HEK293 (cell line): ENCODE results near the gene CCDC85C.

ENCODE experiments used
- CTCF ChIA-PET: fragments of 350-600 bp; formaldehyde crosslinking; extraction: SDS; loops from one replicate; lab custom pipeline; 2021; ENCODE audit warnings: antibody characterized with exemption; lab: Yijun Ruan, JAX
- POLR2A ChIA-PET: fragments of 300-600 bp; formaldehyde crosslinking; extraction: SDS; loops from one replicate; lab custom pipeline; 2020; ENCODE audit warnings: antibody characterized with exemption, inconsistent platforms; lab: Yijun Ruan, JAX
- H3K27ac ChIP-seq: fragments of 200-500 bp; sonication (Bioruptor generic); 2 replicates; pipeline ENCODE4 v1.5.1; 2014; ENCODE audit warnings: low read depth, low read length, control low read depth, inconsistent platforms; ENCODE audit errors: extremely low read depth
- H3K36me3 ChIP-seq, 2 experiments: fragments of 200-500 bp in 1 of 2; sonication (Bioruptor generic) in 1 of 2; 1 replicate in 1 of 2; 2 replicates in 1 of 2; pipeline ENCODE4 v1.5.1; 2014 to 2017; ENCODE audit warnings: inconsistent platforms in 2 of 2, low read length in 2 of 2; ENCODE audit not compliant: control insufficient read depth in 2 of 2, insufficient read depth in 1 of 2
- H3K4me1 ChIP-seq: fragments of 200-500 bp; sonication (Bioruptor generic); 2 replicates; pipeline ENCODE4 v1.5.1; 2014; ENCODE audit warnings: mild to moderate bottlenecking, low read length, inconsistent platforms; ENCODE audit not compliant: control insufficient read depth, insufficient read depth
- H3K4me3 ChIP-seq: 2 replicates; pipeline ENCODE4 v1.5.1; 2011; ENCODE audit warnings: low read depth, mild to moderate bottlenecking, control low read depth, low read length, moderate library complexity
- H3K9me3 ChIP-seq: fragments of 200-500 bp; sonication (Bioruptor generic); 2 replicates; pipeline ENCODE4 v1.5.1; 2014; ENCODE audit warnings: low read depth, low read length, inconsistent platforms; ENCODE audit not compliant: control insufficient read depth, insufficient read depth
- BCL11B ChIP-seq: fragments of 450-650 bp; formaldehyde crosslinking; IDR thresholded peaks from 2 replicates; pipeline ENCODE4 v1.5.1; 2016; ENCODE audit warnings: low read depth, missing biosample characterization, missing genetic modification characterization
- GLI4 ChIP-seq: fragments of 450-650 bp; formaldehyde crosslinking; IDR thresholded peaks from 2 replicates; pipeline ENCODE4 v1.5.1; 2016; ENCODE audit warnings: missing biosample characterization, missing genetic modification characterization
- HOXD13 ChIP-seq: sonication (generic); formaldehyde crosslinking; IDR thresholded peaks from 2 replicates; pipeline ENCODE4 v1.8.0; 2022; ENCODE audit warnings: missing genetic modification reagents, borderline replicate concordance
- REPIN1 ChIP-seq: fragments of 450-650 bp; formaldehyde crosslinking; IDR thresholded peaks from 2 replicates; pipeline ENCODE4 v1.5.1; 2017; ENCODE audit warnings: missing biosample characterization, missing genetic modification characterization, low read depth
- YY1 ChIP-seq: fragments of 450-650 bp; formaldehyde crosslinking; IDR thresholded peaks from 2 replicates; pipeline ENCODE4 v1.5.1; 2018; ENCODE audit warnings: missing biosample characterization, missing genetic modification characterization
- ZBTB44 ChIP-seq: fragments of 450-650 bp; IDR thresholded peaks from 2 replicates; pipeline ENCODE4 v1.5.1; 2018; ENCODE audit warnings: missing biosample characterization, mild to moderate bottlenecking, missing genetic modification characterization
- ZNF133 ChIP-seq: fragments of 450-650 bp; formaldehyde crosslinking; IDR thresholded peaks from 2 replicates; pipeline ENCODE4 v1.5.1; 2016; ENCODE audit warnings: missing biosample characterization, missing genetic modification characterization
- ZNF157 ChIP-seq: fragments of 450-650 bp; formaldehyde crosslinking; IDR thresholded peaks from 2 replicates; pipeline ENCODE4 v1.5.1; 2016; ENCODE audit warnings: missing biosample characterization, missing genetic modification characterization
- ZNF202 ChIP-seq: fragments of 450-650 bp; formaldehyde crosslinking; IDR thresholded peaks from 2 replicates; pipeline ENCODE4 v1.5.1; 2016; ENCODE audit warnings: missing biosample characterization, missing genetic modification characterization, borderline replicate concordance
- ZNF274 ChIP-seq, 2 experiments: fragments of 200-500 bp in 1 of 2; fragments of 450-650 bp in 1 of 2; sonication (Bioruptor generic) in 1 of 2; formaldehyde crosslinking in 1 of 2; IDR thresholded peaks; 2 replicates each; pipeline versions ENCODE4 v1.5.1 to v1.6.1; 2014 to 2016; ENCODE audit warnings: borderline replicate concordance in 1 of 2, inconsistent platforms in 1 of 2, low read length in 1 of 2, missing biosample characterization in 1 of 2, missing genetic modification characterization in 1 of 2
- ZNF311 ChIP-seq: fragments of 450-650 bp; formaldehyde crosslinking; IDR thresholded peaks from 2 replicates; pipeline ENCODE4 v1.5.1; 2017; ENCODE audit warnings: missing biosample characterization, missing genetic modification characterization, borderline replicate concordance
- ZNF404 ChIP-seq: fragments of 450-650 bp; formaldehyde crosslinking; IDR thresholded peaks from 2 replicates; pipeline ENCODE4 v1.5.1; 2017; ENCODE audit warnings: missing biosample characterization, missing genetic modification characterization
- ZNF571 ChIP-seq: fragments of 450-650 bp; formaldehyde crosslinking; IDR thresholded peaks from 2 replicates; pipeline ENCODE4 v1.5.0; 2017; ENCODE audit warnings: missing biosample characterization, missing genetic modification characterization
- ZNF610 ChIP-seq: fragments of 450-650 bp; formaldehyde crosslinking; IDR thresholded peaks from 2 replicates; pipeline ENCODE4 v1.5.1; 2016; ENCODE audit warnings: missing biosample characterization, missing genetic modification characterization, borderline replicate concordance
- ZNF658 ChIP-seq: fragments of 450-650 bp; formaldehyde crosslinking; IDR thresholded peaks from 2 replicates; pipeline ENCODE4; 2016; ENCODE audit warnings: missing biosample characterization, missing genetic modification characterization
- ZNF701 ChIP-seq: fragments of 450-650 bp; formaldehyde crosslinking; IDR thresholded peaks from 2 replicates; pipeline ENCODE4 v1.5.1; 2016; ENCODE audit warnings: missing biosample characterization, missing genetic modification characterization
- ZNF704 ChIP-seq: fragments of 450-650 bp; formaldehyde crosslinking; IDR thresholded peaks from 2 replicates; pipeline ENCODE4 v1.5.1; 2016; ENCODE audit warnings: missing biosample characterization, missing genetic modification characterization
- ZNF76 ChIP-seq: fragments of 450-650 bp; formaldehyde crosslinking; IDR thresholded peaks from 2 replicates; pipeline ENCODE4; 2016; ENCODE audit warnings: low read depth, missing biosample characterization, missing genetic modification characterization, borderline replicate concordance
- ZNF792 ChIP-seq: fragments of 450-650 bp; formaldehyde crosslinking; IDR thresholded peaks from 2 replicates; pipeline ENCODE4 v1.5.1; 2016; ENCODE audit warnings: missing biosample characterization, missing genetic modification characterization
- ZNF843 ChIP-seq: fragments of 450-650 bp; formaldehyde crosslinking; IDR thresholded peaks from 2 replicates; pipeline ENCODE4 v1.5.1; 2016; ENCODE audit warnings: missing biosample characterization, missing genetic modification characterization
- TF ChIP-seq, protein P1 (sequence below): fragments of 450-650 bp; formaldehyde crosslinking; IDR thresholded peaks from 2 replicates; pipeline ENCODE4 v1.5.1; 2016; ENCODE audit warnings: missing biosample characterization, missing genetic modification characterization
- TF ChIP-seq, protein P2 (sequence below): fragments of 450-650 bp; formaldehyde crosslinking; IDR thresholded peaks from 2 replicates; pipeline ENCODE4 v1.5.1; 2016; ENCODE audit warnings: missing biosample characterization, missing genetic modification characterization, borderline replicate concordance
- TF ChIP-seq, protein P3 (sequence below): fragments of 450-650 bp; IDR thresholded peaks from 2 replicates; pipeline ENCODE4 v1.5.1; 2018; ENCODE audit warnings: missing biosample characterization, missing genetic modification characterization
- TF ChIP-seq, protein P4 (sequence below): fragments of 450-650 bp; formaldehyde crosslinking; IDR thresholded peaks from 2 replicates; pipeline ENCODE4 v1.5.1; 2017; ENCODE audit warnings: missing biosample characterization, missing genetic modification characterization

Gene CCDC85C

GRCh38 chr14:99596071-99596627 lies 7.9 kb downstream of the CCDC85C start (continued):
- TF ChIP-seq ZNF274 (IDR thresholded peaks at IDR 0.05; ENCODE audit: low read length) (no peak), ZNF274 (tag by site-specific recombination; IDR thresholded peaks at IDR 0.05; ENCODE audit: borderline replicate concordance) (no peak), BCL11B (tag by site-specific recombination) (no peak)

GRCh38 chr14:99595524-99595923 lies 8.5 kb downstream of the CCDC85C start:
- Histone ChIP-seq H3K4me1 (no peaks in the 10 kb centered on the region), H3K4me3 (no peak overlapping the region), H3K27ac (no peak overlapping the region), H3K36me3 (peaks cover 0 to 4% of the 10 kb centered on the region in 2 experiments; a peak in 1 of 3 replicates), H3K9me3 (no peaks in the 10 kb centered on the region)
- ChIA-PET POLR2A (no interaction called here), CTCF (no interaction called here)
- TF ChIP-seq ZNF157 (no peak), ZNF792 (tag by site-specific recombination) (no peak), REPIN1 (no peak), ZNF704 (tag by site-specific recombination) (no peak), ZNF571 (no peak), GLI4 (no peak), ZNF610 (tag by site-specific recombination) (no peak), ZNF658 (tag by site-specific recombination) (no peak), HOXD13 (CRISPR knock-in tag) (no peak), ZNF701 (tag by site-specific recombination) (no peak), ZBTB44 (tag by site-specific recombination) (no peak), ZNF133 (tag by site-specific recombination) (no peak), ZNF843 (tag by site-specific recombination) (no peak), ZNF311 (tag by site-specific recombination) (no peak)
- TF ChIP-seq, protein P1, sequence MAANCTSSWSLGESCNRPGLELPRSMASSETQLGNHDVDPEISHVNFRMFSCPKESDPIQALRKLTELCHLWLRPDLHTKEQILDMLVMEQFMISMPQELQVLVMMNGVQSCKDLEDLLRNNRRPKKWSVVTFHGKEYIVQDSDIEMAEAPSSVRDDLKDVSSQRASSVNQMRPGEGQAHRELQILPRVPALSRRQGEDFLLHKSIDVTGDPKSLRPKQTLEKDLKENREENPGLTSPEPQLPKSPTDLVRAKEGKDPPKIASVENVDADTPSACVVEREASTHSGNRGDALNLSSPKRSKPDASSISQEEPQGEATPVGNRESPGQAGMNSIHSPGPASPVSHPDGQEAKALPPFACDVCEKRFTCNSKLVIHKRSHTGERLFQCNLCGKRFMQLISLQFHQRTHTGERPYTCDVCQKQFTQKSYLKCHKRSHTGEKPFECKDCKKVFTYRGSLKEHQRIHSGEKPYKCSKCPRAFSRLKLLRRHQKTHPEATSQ, result no peak
- TF ChIP-seq, protein P2, sequence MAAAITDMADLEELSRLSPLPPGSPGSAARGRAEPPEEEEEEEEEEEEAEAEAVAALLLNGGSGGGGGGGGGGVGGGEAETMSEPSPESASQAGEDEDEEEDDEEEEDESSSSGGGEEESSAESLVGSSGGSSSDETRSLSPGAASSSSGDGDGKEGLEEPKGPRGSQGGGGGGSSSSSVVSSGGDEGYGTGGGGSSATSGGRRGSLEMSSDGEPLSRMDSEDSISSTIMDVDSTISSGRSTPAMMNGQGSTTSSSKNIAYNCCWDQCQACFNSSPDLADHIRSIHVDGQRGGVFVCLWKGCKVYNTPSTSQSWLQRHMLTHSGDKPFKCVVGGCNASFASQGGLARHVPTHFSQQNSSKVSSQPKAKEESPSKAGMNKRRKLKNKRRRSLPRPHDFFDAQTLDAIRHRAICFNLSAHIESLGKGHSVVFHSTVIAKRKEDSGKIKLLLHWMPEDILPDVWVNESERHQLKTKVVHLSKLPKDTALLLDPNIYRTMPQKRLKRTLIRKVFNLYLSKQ (tag by site-specific recombination), result no peak

- H3K9me3 ChIP-seq, result no peaks in the 10 kb centered on the region
- H3K36me3 ChIP-seq, result peaks cover 0 to 2% of the 10 kb centered on the region in 2 experiments; a peak in 1 of 3 replicates
- no peak overlapping the region for H3K4me3 ChIP-seq
- H3K4me1 ChIP-seq, result no peaks in the 10 kb centered on the region
- ChIA-PET CTCF (no interaction called here), POLR2A (no interaction called here)
- no peak overlapping the region for H3K27ac ChIP-seq
- TF ChIP-seq, protein P3, sequence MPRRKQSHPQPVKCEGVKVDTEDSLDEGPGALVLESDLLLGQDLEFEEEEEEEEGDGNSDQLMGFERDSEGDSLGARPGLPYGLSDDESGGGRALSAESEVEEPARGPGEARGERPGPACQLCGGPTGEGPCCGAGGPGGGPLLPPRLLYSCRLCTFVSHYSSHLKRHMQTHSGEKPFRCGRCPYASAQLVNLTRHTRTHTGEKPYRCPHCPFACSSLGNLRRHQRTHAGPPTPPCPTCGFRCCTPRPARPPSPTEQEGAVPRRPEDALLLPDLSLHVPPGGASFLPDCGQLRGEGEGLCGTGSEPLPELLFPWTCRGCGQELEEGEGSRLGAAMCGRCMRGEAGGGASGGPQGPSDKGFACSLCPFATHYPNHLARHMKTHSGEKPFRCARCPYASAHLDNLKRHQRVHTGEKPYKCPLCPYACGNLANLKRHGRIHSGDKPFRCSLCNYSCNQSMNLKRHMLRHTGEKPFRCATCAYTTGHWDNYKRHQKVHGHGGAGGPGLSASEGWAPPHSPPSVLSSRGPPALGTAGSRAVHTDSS (tag by site-specific recombination), result no peak
- no peak for TF ChIP-seq ZNF202 (tag by site-specific recombination)
- no peak for TF ChIP-seq ZNF76
- no peak for TF ChIP-seq ZNF404
- TF ChIP-seq YY1 (tag by site-specific recombination), result no peak
- TF ChIP-seq, protein P4, sequence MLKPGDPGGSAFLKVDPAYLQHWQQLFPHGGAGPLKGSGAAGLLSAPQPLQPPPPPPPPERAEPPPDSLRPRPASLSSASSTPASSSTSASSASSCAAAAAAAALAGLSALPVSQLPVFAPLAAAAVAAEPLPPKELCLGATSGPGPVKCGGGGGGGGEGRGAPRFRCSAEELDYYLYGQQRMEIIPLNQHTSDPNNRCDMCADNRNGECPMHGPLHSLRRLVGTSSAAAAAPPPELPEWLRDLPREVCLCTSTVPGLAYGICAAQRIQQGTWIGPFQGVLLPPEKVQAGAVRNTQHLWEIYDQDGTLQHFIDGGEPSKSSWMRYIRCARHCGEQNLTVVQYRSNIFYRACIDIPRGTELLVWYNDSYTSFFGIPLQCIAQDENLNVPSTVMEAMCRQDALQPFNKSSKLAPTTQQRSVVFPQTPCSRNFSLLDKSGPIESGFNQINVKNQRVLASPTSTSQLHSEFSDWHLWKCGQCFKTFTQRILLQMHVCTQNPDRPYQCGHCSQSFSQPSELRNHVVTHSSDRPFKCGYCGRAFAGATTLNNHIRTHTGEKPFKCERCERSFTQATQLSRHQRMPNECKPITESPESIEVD (tag by site-specific recombination), result no peak
Observed at GRCh38 chr14:99595034-99595433, 9.0 kb downstream of the CCDC85C start.
